Cardiac muscle cell (in vitro differentiated cells and primary cell): ENCODE data around the gene AGBL2. TPM values are rescaled to one million over a fixed set of nuclear protein-coding genes. Genes with fewer than 3 reads are reported as not detected.
A peak's percentile ranks its signal among the peaks of the same experiment; 100 is the strongest.
"Not testable (repeated sequence)": the region's sequence is repeated elsewhere in the genome, so short reads cannot be mapped to it uniquely, and the experiment has no call there.

Source experiments
- DNase-seq, 2 donors: peaks; one replicate each; pipeline versions ENCODE4 v3.0.0 to v3.0.0-alpha.2; 2010 to 2017; ENCODE audit warnings: low read depth in 1 of 2, low spot score in 1 of 2
- H3K27ac ChIP-seq: fragments of 200-600 bp; sonication (generic); 2 replicates; pipeline ENCODE4 v1.5.1; 2016
- H3K27me3 ChIP-seq: fragments of 200-600 bp; sonication (generic); 2 replicates; pipeline ENCODE4 v1.6.0; 2016; ENCODE audit warnings: control low read depth
- H3K36me3 ChIP-seq: fragments of 200-600 bp; sonication (generic); 2 replicates; pipeline ENCODE4 v1.5.1; 2016; ENCODE audit warnings: control low read depth
- H3K4me1 ChIP-seq: fragments of 200-600 bp; sonication (generic); 2 replicates; pipeline ENCODE4 v1.8.1; 2017; ENCODE audit warnings: low read depth, mild to moderate bottlenecking, mixed run types
- H3K4me3 ChIP-seq: fragments of 200-600 bp; sonication (generic); 2 replicates; pipeline ENCODE4 v1.5.1; 2016; ENCODE audit warnings: mild to moderate bottlenecking
- H3K9me3 ChIP-seq: fragments of 200-600 bp; sonication (generic); 2 replicates; pipeline ENCODE4 v1.5.1; 2017; ENCODE audit warnings: low read depth, mild to moderate bottlenecking, control low read depth
- CTCF ChIP-seq: IDR thresholded peaks from 2 replicates; pipeline ENCODE4 v1.5.1; 2012; ENCODE audit warnings: low read depth, mild to moderate bottlenecking, low read length
- polyA plus RNA-seq: library from polyadenylated mRNA; unstranded; fragments of >200 nt; fragmentation: Nextera tagmentation; extraction: Ambion mirVana; gene quantifications from 2 replicates; pipeline ENCODE4 v1.2.1, GENCODE V29; 2016
- total RNA-seq: library from RNA; depleted of rRNA; stranded (reverse); fragments of >200 nt; gene quantifications from 2 replicates; pipeline ENCODE4 v1.2.3, GENCODE V29; 2016

Gene AGBL2
- total and polyA plus RNA-seq, 2 experiments from 2014 or later, result 0.69 TPM; not detected in 1

- H3K27ac ChIP-seq, result no peak overlapping the region
- no peak for TF ChIP-seq CTCF
These were observed 46.5 kb downstream of the AGBL2 start for GRCh38 chr11:47668665-47669064.

GRCh38 chr11:47667555-47667954 lies 47.6 kb downstream of the AGBL2 start:
- Histone ChIP-seq H3K4me1 (no peaks in the 10 kb centered on the region), H3K36me3 (no peaks in the 10 kb centered on the region), H3K27me3 (no peaks in the 10 kb centered on the region), H3K27ac (no peak overlapping the region), H3K9me3 (no peaks in the 10 kb centered on the region), H3K4me3 (no peak overlapping the region)
- TF ChIP-seq CTCF, result no peak
- DNase-seq, result no peak

More at GRCh38 chr11:47668665-47669064, 46.5 kb downstream of the AGBL2 start:
- Histone ChIP-seq H3K27me3 (no peaks in the 10 kb centered on the region), H3K4me3 (no peak overlapping the region), H3K4me1 (no peaks in the 10 kb centered on the region), H3K36me3 (no peaks in the 10 kb centered on the region), H3K9me3 (no peaks in the 10 kb centered on the region)
- no peak for DNase-seq

- Histone ChIP-seq H3K36me3 (no peaks in the 10 kb centered on the region), H3K4me3 (no peak overlapping the region), H3K27ac (no peak overlapping the region), H3K27me3 (no peaks in the 10 kb centered on the region), H3K9me3 (no peaks in the 10 kb centered on the region), H3K4me1 (no peaks in the 10 kb centered on the region)
- DNase-seq, result no peak
- no peak for TF ChIP-seq CTCF
These were observed 48.0 kb downstream of the AGBL2 start for GRCh38 chr11:47667135-47667534.

GRCh38 chr11:47664936-47665335 lies 50.2 kb downstream of the AGBL2 start:
- not testable (repeated sequence) for H3K9me3 ChIP-seq, H3K4me3 ChIP-seq, H3K36me3 ChIP-seq, H3K27me3 ChIP-seq, H3K4me1 ChIP-seq, H3K27ac ChIP-seq, DNase-seq

- Histone ChIP-seq H3K4me3 (no peak overlapping the region), H3K27me3 (no peaks in the 10 kb centered on the region), H3K27ac (no peak overlapping the region), H3K4me1 (peaks cover 5% of the 10 kb centered on the region), H3K36me3 (no peaks in the 10 kb centered on the region), H3K9me3 (no peaks in the 10 kb centered on the region)
- TF ChIP-seq CTCF, result no peak
- no peak for DNase-seq
These were observed 53.9 kb downstream of the AGBL2 start for GRCh38 chr11:47661245-47661644.

- Histone ChIP-seq H3K27ac (no peak overlapping the region), H3K27me3 (no peaks in the 10 kb centered on the region), H3K36me3 (no peaks in the 10 kb centered on the region), H3K4me3 (no peak overlapping the region), H3K4me1 (peaks cover 5% of the 10 kb centered on the region), H3K9me3 (no peaks in the 10 kb centered on the region)
- peak; percentile 37 to 43 for DNase-seq
- TF ChIP-seq CTCF, result no peak
These were observed 55.9 kb downstream of the AGBL2 start for GRCh38 chr11:47659276-47659675.
